ENCODE data around the gene DYNC2LI1.

DYNC2LI1 gene

GRCh38 chr2:43853141-43854081, 79.6 kb downstream of the DYNC2LI1 start:
- no peak overlapping the region for H3K4me3 ChIP-seq (ENCODE audit: low read length)
- no peak for TF ChIP-seq EZH2 (optimal IDR thresholded peaks at IDR 0.05; ENCODE audit: low read depth, low read length)
- TF ChIP-seq CTCF (IDR thresholded peaks at IDR 0.05; ENCODE audit: low read length) = no peak
- TF ChIP-seq EZH2phosphoT487 (IDR thresholded peaks at IDR 0.05; ENCODE audit: low read length) = no peak
- no peak overlapping the region for H3K4me2 ChIP-seq (ENCODE audit: low read depth, low read length)

DNA sequence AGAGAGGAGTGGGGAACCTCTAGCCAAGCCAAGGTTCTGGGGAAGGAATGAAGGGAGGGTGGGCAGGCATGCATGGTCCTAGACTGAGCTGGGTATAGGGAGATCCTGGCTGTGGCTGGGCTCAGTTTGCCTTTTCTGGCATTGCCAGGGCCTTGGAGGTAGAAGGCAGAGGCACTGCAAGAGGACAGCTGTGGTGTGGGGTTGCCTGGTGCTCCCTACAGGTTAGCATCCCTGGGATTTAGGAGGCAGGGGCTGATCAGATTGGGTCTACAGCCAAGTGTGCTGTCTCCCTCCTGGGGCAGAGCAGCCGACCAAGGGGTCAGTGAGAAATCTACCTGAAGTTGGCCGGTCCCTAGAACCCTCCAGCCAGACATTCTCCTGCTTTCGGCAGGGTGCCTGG, 80.8 kb downstream of the DYNC2LI1 start:
- H3K36me3 ChIP-seq (replicated peaks; ENCODE audit: insufficient read depth, low read length) = no peaks in the 10 kb centered on the region
- peaks cover 38% of the 10 kb centered on the region for H3K27me3 ChIP-seq (replicated peaks; ENCODE audit: insufficient read depth, low read length)
- H4K20me1 ChIP-seq (ENCODE audit: insufficient read depth, low read length) = no peaks in the 10 kb centered on the region
- no peak overlapping the region for H3K9ac ChIP-seq (ENCODE audit: low read length)
- no peaks in the 10 kb centered on the region for H3K9me3 ChIP-seq (replicated peaks; ENCODE audit: insufficient read depth, low read length)
- no peak overlapping the region for H3K27ac ChIP-seq (ENCODE audit: low read length)
- no peaks in the 10 kb centered on the region for H3F3A ChIP-seq (ENCODE audit: insufficient read depth, low read length)
- H3K9me2 ChIP-seq (replicated peaks; ENCODE audit: insufficient read depth, low read length) = no peaks in the 10 kb centered on the region
- no peak for DNase-seq
- no peak overlapping the region for H3K4me3 ChIP-seq (ENCODE audit: low read length)
- no peaks in the 10 kb centered on the region for H3K79me2 ChIP-seq (ENCODE audit: low read length)
- no peak for TF ChIP-seq CTCF (IDR thresholded peaks at IDR 0.05; ENCODE audit: low read length)
- TF ChIP-seq EZH2 (optimal IDR thresholded peaks at IDR 0.05; ENCODE audit: low read depth, low read length) = no peak
- no peak for TF ChIP-seq EZH2phosphoT487 (IDR thresholded peaks at IDR 0.05; ENCODE audit: low read length)
- no peaks in the 10 kb centered on the region for H3K4me1 ChIP-seq (ENCODE audit: low read length)
- no peak overlapping the region for H3K4me2 ChIP-seq (ENCODE audit: low read depth, low read length)
- H2AFZ ChIP-seq (ENCODE audit: low read length) = no peak overlapping the region

More at GRCh38 chr2:43853141-43854081, 79.6 kb downstream of the DYNC2LI1 start:
- Histone ChIP-seq H3K4me1 (ENCODE audit: low read length) (no peaks in the 10 kb centered on the region), H3K27me3 (replicated peaks; ENCODE audit: insufficient read depth, low read length) (peaks cover 36% of the 10 kb centered on the region), H3K9me2 (replicated peaks; ENCODE audit: insufficient read depth, low read length) (no peaks in the 10 kb centered on the region), H4K20me1 (ENCODE audit: insufficient read depth, low read length) (no peaks in the 10 kb centered on the region), H3K36me3 (replicated peaks; ENCODE audit: insufficient read depth, low read length) (no peaks in the 10 kb centered on the region), H3F3A (ENCODE audit: insufficient read depth, low read length) (no peaks in the 10 kb centered on the region), H3K9me3 (replicated peaks; ENCODE audit: insufficient read depth, low read length) (no peaks in the 10 kb centered on the region), H3K79me2 (ENCODE audit: low read length) (no peaks in the 10 kb centered on the region), H2AFZ (ENCODE audit: low read length) (no peak overlapping the region), H3K9ac (ENCODE audit: low read length) (no peak overlapping the region), H3K27ac (ENCODE audit: low read length) (no peak overlapping the region)
- DNase-seq = no peak

DNA sequence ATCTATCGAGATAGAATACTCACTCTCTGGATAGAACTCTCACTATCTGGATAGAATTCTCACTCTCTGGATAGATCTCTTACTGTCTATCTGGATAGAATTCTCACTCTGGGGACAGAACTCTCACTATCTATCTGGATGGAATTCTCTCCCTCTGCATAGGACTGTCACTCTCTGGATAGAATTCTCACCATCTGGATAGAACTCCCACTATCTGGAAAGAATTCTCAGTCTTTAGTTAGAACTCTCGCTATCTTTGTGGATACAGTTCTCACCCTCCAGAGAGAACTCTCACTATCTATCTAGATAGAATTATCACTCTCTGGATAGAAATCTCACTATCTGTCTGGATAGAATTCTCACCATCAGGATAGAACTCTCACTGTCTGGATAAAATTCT, 81.5 kb downstream of the DYNC2LI1 start:
- Histone ChIP-seq H3K27me3 (replicated peaks; ENCODE audit: insufficient read depth, low read length) (peaks cover 43% of the 10 kb centered on the region), H3K4me3 (ENCODE audit: low read length) (no peak overlapping the region), H3K27ac (ENCODE audit: low read length) (no peak overlapping the region), H3K36me3 (replicated peaks; ENCODE audit: insufficient read depth, low read length) (no peaks in the 10 kb centered on the region), H3K4me1 (ENCODE audit: low read length) (no peaks in the 10 kb centered on the region), H3K9me3 (replicated peaks; ENCODE audit: insufficient read depth, low read length) (no peaks in the 10 kb centered on the region), H2AFZ (ENCODE audit: low read length) (no peak overlapping the region), H3K9me2 (replicated peaks; ENCODE audit: insufficient read depth, low read length) (no peaks in the 10 kb centered on the region), H3K79me2 (ENCODE audit: low read length) (no peaks in the 10 kb centered on the region), H3F3A (ENCODE audit: insufficient read depth, low read length) (no peaks in the 10 kb centered on the region), H3K9ac (ENCODE audit: low read length) (no peak overlapping the region), H3K4me2 (ENCODE audit: low read depth, low read length) (no peak overlapping the region), H4K20me1 (ENCODE audit: insufficient read depth, low read length) (no peaks in the 10 kb centered on the region)
- no peak for DNase-seq
- TF ChIP-seq EZH2phosphoT487 (IDR thresholded peaks at IDR 0.05; ENCODE audit: low read length) = no peak
- TF ChIP-seq EZH2 (optimal IDR thresholded peaks at IDR 0.05; ENCODE audit: low read depth, low read length) = no peak
- no peak for TF ChIP-seq CTCF (IDR thresholded peaks at IDR 0.05; ENCODE audit: low read length)

Measured in MM.1S (cell line).